MCF 10A (cell line): ENCODE data around the gene ITPRIPL2. TPM values are rescaled to one million over a fixed set of nuclear protein-coding genes. Genes with fewer than 3 reads are reported as not detected.

ENCODE experiments used
- BruUV-seq: library from RNA; stranded (reverse); fragments of 400-500 nt; replicated peaks from 2 replicates; lab custom pipeline; 2021; lab: Mats Ljungman, UMichigan
- CTCF ChIA-PET: fragments of 300-600 bp; sonication (Branson Sonifier 250); formaldehyde crosslinking; extraction: SDS; loops from one replicate; lab custom pipeline; 2021; ENCODE audit warnings: antibody characterized with exemption, inconsistent platforms; lab: Yijun Ruan, JAX
- POLR2A ChIA-PET: fragments of 300-600, 350-650 bp; sonication (Branson Sonifier 250); formaldehyde crosslinking; extraction: SDS; loops from one replicate; lab custom pipeline; 2020; ENCODE audit warnings: antibody characterized with exemption, inconsistent platforms; lab: Yijun Ruan, JAX
- DNase-seq: peaks from one replicate; pipeline ENCODE4 v3.0.0-alpha.2; 2018; ENCODE audit not compliant: unreplicated experiment
- H3K27ac Mint-ChIP-seq: one replicate; pipeline ENCODE4 v1.8.0; 2022; ENCODE audit warnings: mild to moderate bottlenecking, low read depth, mixed read lengths; ENCODE audit not compliant: unreplicated experiment
- H3K27me3 Mint-ChIP-seq: one replicate; pipeline ENCODE4 v1.8.0; 2022; ENCODE audit warnings: mixed read lengths; ENCODE audit not compliant: insufficient read depth, unreplicated experiment
- H3K36me3 Mint-ChIP-seq: one replicate; pipeline ENCODE4 v1.8.0; 2022; ENCODE audit warnings: mild to moderate bottlenecking, moderate library complexity, mixed read lengths; ENCODE audit not compliant: insufficient read depth, unreplicated experiment
- H3K4me1 Mint-ChIP-seq: one replicate; pipeline ENCODE4 v1.8.0; 2022; ENCODE audit warnings: mixed read lengths; ENCODE audit not compliant: insufficient read depth, unreplicated experiment
- H3K4me3 Mint-ChIP-seq: one replicate; pipeline ENCODE4 v1.8.0; 2022; ENCODE audit warnings: mild to moderate bottlenecking, moderate library complexity, mixed read lengths; ENCODE audit not compliant: unreplicated experiment
- H3K9me3 Mint-ChIP-seq: one replicate; pipeline ENCODE4 v1.8.0; 2022; ENCODE audit warnings: mixed read lengths; ENCODE audit not compliant: unreplicated experiment
- CTCF ChIP-seq: fragments of 200-600 bp; IDR thresholded peaks from one replicate; pipeline ENCODE4 v1.8.0; 2022; ENCODE audit warnings: antibody characterized with exemption, mild to moderate bottlenecking; ENCODE audit not compliant: unreplicated experiment
- intact Hi-C: fragments of 100-400 bp; cut with micrococcal nuclease; formaldehyde crosslinking; loops from 2 replicates; pipeline ENCODE4 v1.14.1; 2022
- total RNA-seq: library from RNA; stranded (reverse); gene quantifications from 2 replicates; pipeline ENCODE4 v1.2.3, GENCODE V29; 2022

Gene ITPRIPL2
- total RNA-seq, 1 experiment from 2014 or later, result 49.3 TPM

GRCh38 chr16:19147126-19147525 is 33.4 kb downstream of the ITPRIPL2 start:
- intact Hi-C loops, result no loop called here
- BruUV-seq, result no TSS peak
- POLR2A ChIA-PET, result no interaction called here
- peaks cover 5% of the 10 kb centered on the region for H3K36me3 Mint-ChIP-seq
- no peak overlapping the region for H3K27ac Mint-ChIP-seq
- peaks cover 7% of the 10 kb centered on the region for H3K9me3 Mint-ChIP-seq
- TF ChIP-seq CTCF, result no peak
- H3K4me3 Mint-ChIP-seq, result no peak overlapping the region
- H3K4me1 Mint-ChIP-seq, result peaks cover 8% of the 10 kb centered on the region
- H3K27me3 Mint-ChIP-seq, result no peaks in the 10 kb centered on the region
- no peak for DNase-seq
- CTCF ChIA-PET, result interaction anchor here (0.8 to 1.6 kb wide), 3 partner anchors 9 to 242 kb away, joined by 3 to 8 read pairs (median 5); no protein-coding TSS in a partner anchor

GRCh38 chr16:19147627-19148026 is 33.9 kb downstream of the ITPRIPL2 start:
- Mint-ChIP-seq H3K9me3 (peaks cover 7% of the 10 kb centered on the region), H3K27me3 (no peaks in the 10 kb centered on the region), H3K4me1 (peaks cover 8% of the 10 kb centered on the region), H3K4me3 (no peak overlapping the region), H3K27ac (no peak overlapping the region), H3K36me3 (peaks cover 5% of the 10 kb centered on the region)
- DNase-seq, result no peak
- intact Hi-C loops, result no loop called here
- no peak for TF ChIP-seq CTCF
- POLR2A ChIA-PET, result no interaction called here
- CTCF ChIA-PET, result interaction anchor here (1.1 kb wide), 1 partner anchor 9 kb away, joined by 8 read pairs; no protein-coding TSS in a partner anchor
- no TSS peak for BruUV-seq

GRCh38 chr16:19148189-19148588 is 34.4 kb downstream of the ITPRIPL2 start:
- H3K9me3 Mint-ChIP-seq, result peaks cover 7% of the 10 kb centered on the region
- no peak for TF ChIP-seq CTCF
- intact Hi-C loops, result no loop called here
- CTCF ChIA-PET, result no interaction called here
- no peak overlapping the region for H3K4me3 Mint-ChIP-seq
- no peak overlapping the region for H3K27ac Mint-ChIP-seq
- peaks cover 5% of the 10 kb centered on the region for H3K27me3 Mint-ChIP-seq
- no TSS peak for BruUV-seq
- H3K4me1 Mint-ChIP-seq, result peaks cover 4% of the 10 kb centered on the region
- DNase-seq, result no peak
- peaks cover 5% of the 10 kb centered on the region for H3K36me3 Mint-ChIP-seq
- POLR2A ChIA-PET, result no interaction called here

DNA sequence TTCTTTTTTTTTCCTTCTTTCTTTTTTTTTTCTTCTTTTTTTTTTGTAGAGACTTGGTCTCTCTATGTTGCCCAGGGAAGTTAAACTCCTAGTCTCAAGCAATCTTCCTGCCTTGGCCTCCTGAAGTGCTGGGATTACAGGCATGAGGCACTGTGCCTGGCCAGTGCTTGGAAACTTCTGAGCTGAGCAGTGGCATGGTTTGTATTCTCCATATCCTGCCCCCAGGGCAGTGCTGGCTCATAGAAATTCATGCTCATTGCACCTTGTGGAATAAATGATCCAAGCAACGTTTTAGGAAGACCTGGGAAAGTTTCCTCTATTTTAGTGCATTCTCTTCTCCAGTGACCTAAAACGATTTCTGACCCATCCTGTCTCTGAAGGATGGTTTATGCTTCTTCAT is 37.5 kb downstream of the ITPRIPL2 start:
- Mint-ChIP-seq H3K27me3 (peaks cover 15% of the 10 kb centered on the region), H3K9me3 (peaks cover 12% of the 10 kb centered on the region), H3K36me3 (peaks cover 5% of the 10 kb centered on the region), H3K4me3 (no peak overlapping the region), H3K27ac (no peak overlapping the region), H3K4me1 (no peaks in the 10 kb centered on the region)
- BruUV-seq, result no TSS peak
- TF ChIP-seq CTCF, result no peak
- POLR2A ChIA-PET, result interaction anchor here (0.8 kb wide), 1 partner anchor 44 kb away, joined by 3 read pairs; no protein-coding TSS in a partner anchor
- intact Hi-C loops, result no loop called here
- CTCF ChIA-PET, result interaction anchor here (0.5 to 0.6 kb wide), 4 partner anchors 19 to 219 kb away, joined by 4 read pairs; no protein-coding TSS in a partner anchor
- no peak for DNase-seq
